CD14-positive monocyte (primary cell): ENCODE results near the gene ATOX1. TPM values are rescaled to one million over a fixed set of nuclear protein-coding genes. Genes with fewer than 3 reads are reported as not detected.

Experiments used
- DNase-seq, 3 donors: peaks; one replicate each; pipeline ENCODE4 v3.0.0-alpha.2; 2011 to 2022
- H2AFZ ChIP-seq: 2 replicates; pipeline ENCODE4 v1.6.0; 2012; ENCODE audit warnings: mild to moderate bottlenecking, low read depth, low read length, inconsistent platforms; ENCODE audit not compliant: insufficient read depth, poor library complexity, severe bottlenecking
- H3K27ac ChIP-seq, 2 donors: 1 replicate in 1 of 2; 2 replicates in 1 of 2; pipeline ENCODE4 v1.5.1; 2012 to 2013; ENCODE audit warnings: low read length in 2 of 2, control low read depth in 1 of 2, inconsistent platforms in 1 of 2, low read depth in 1 of 2, mild to moderate bottlenecking in 1 of 2
- H3K27me3 ChIP-seq, 2 donors: one replicate each; pipeline versions ENCODE4 v1.6.0 to v1.6.1; 2011 to 2013; ENCODE audit warnings: low read length in 2 of 2; ENCODE audit not compliant: control insufficient read depth in 2 of 2, insufficient read depth in 2 of 2
- H3K36me3 ChIP-seq, 2 donors: replicated peaks in 1 of 2; 1 replicate in 1 of 2; 2 replicates in 1 of 2; pipeline versions ENCODE4 v1.5.1 to v1.6.1; 2012 to 2013; ENCODE audit warnings: low read length in 2 of 2, control low read depth in 1 of 2, inconsistent platforms in 1 of 2, mild to moderate bottlenecking in 1 of 2; ENCODE audit not compliant: insufficient read depth in 2 of 2, control insufficient read depth in 1 of 2
- H3K4me1 ChIP-seq, 2 donors: 1 replicate in 1 of 2; 2 replicates in 1 of 2; pipeline versions ENCODE4 v1.5.1 to v1.6.1; 2012 to 2013; ENCODE audit warnings: low read length in 2 of 2, control low read depth in 1 of 2, inconsistent platforms in 1 of 2, mild to moderate bottlenecking in 1 of 2, moderate library complexity in 1 of 2; ENCODE audit not compliant: insufficient read depth in 2 of 2, control insufficient read depth in 1 of 2
- H3K4me2 ChIP-seq: replicated peaks from 2 replicates; pipeline ENCODE3; 2012; ENCODE audit warnings: low read length, moderate library complexity, mild to moderate bottlenecking; ENCODE audit not compliant: poor library complexity, severe bottlenecking; ENCODE audit errors: extremely low read depth
- H3K4me3 ChIP-seq, 3 experiments: fragments of 200-600 bp in 1 of 3; sonication (generic) in 1 of 3; replicated peaks in 1 of 3; 1 replicate in 2 of 3; 2 replicates in 1 of 3; pipeline ENCODE4 v1.5.1; 2011 to 2013; ENCODE audit warnings: low read length in 3 of 3, mild to moderate bottlenecking in 3 of 3, control low read depth in 2 of 3, low read depth in 2 of 3, inconsistent platforms in 1 of 3, moderate library complexity in 1 of 3
- H3K79me2 ChIP-seq: 2 replicates; pipeline ENCODE4 v1.6.0; 2012; ENCODE audit warnings: mild to moderate bottlenecking, control low read depth, inconsistent platforms, low read length, moderate library complexity; ENCODE audit not compliant: insufficient read depth
- H3K9ac ChIP-seq: 2 replicates; pipeline ENCODE4 v1.6.0; 2017; ENCODE audit warnings: low read length, mild to moderate bottlenecking; ENCODE audit not compliant: insufficient read depth, poor library complexity, severe bottlenecking
- H3K9me3 ChIP-seq, 2 donors: replicated peaks in 1 of 2; 1 replicate in 1 of 2; 2 replicates in 1 of 2; pipeline versions ENCODE4 v1.5.1 to v1.6.1; 2012 to 2013; ENCODE audit warnings: low read length in 2 of 2, control low read depth in 1 of 2; ENCODE audit not compliant: control insufficient read depth in 1 of 2, insufficient read depth in 1 of 2
- H4K20me1 ChIP-seq: 2 replicates; pipeline ENCODE4 v1.6.0; 2012; ENCODE audit warnings: mild to moderate bottlenecking, low read length, control low read depth, moderate library complexity; ENCODE audit not compliant: insufficient read depth
- H3K27ac Mint-ChIP-seq, 7 donors: one replicate each; pipeline ENCODE4 v1.8.0; 2020; ENCODE audit warnings: mild to moderate bottlenecking in 7 of 7, mixed read lengths in 7 of 7, moderate library complexity in 6 of 7, inconsistent platforms in 2 of 7
- H3K27me3 Mint-ChIP-seq, 3 donors: one replicate each; pipeline ENCODE4 v1.8.0; 2021 to 2022; ENCODE audit warnings: low read depth in 3 of 3, mild to moderate bottlenecking in 3 of 3, mixed read lengths in 3 of 3, moderate library complexity in 3 of 3, inconsistent platforms in 1 of 3
- H3K36me3 Mint-ChIP-seq, 2 donors: one replicate each; pipeline ENCODE4 v1.8.0; 2020; ENCODE audit warnings: mixed read lengths in 2 of 2, inconsistent platforms in 1 of 2, mild to moderate bottlenecking in 1 of 2
- H3K4me1 Mint-ChIP-seq: one replicate; pipeline ENCODE4 v1.8.0; 2020; ENCODE audit warnings: mild to moderate bottlenecking, mixed read lengths
- H3K4me3 Mint-ChIP-seq, 2 donors: one replicate each; pipeline ENCODE4 v1.8.0; 2020; ENCODE audit warnings: mild to moderate bottlenecking in 2 of 2, mixed read lengths in 2 of 2, moderate library complexity in 1 of 2
- H3K9me3 Mint-ChIP-seq, 7 donors: one replicate each; pipeline ENCODE4 v1.8.0; 2020 to 2022; ENCODE audit warnings: mixed read lengths in 7 of 7, mild to moderate bottlenecking in 6 of 7, moderate library complexity in 6 of 7, inconsistent platforms in 2 of 7
- CTCF ChIP-seq: fragments of 200-600 bp; IDR thresholded peaks from one replicate; pipeline ENCODE4 v1.8.0; 2022; ENCODE audit warnings: antibody characterized with exemption, mild to moderate bottlenecking
- WGBS: methylation state at CpG from one replicate; pipeline ENCODE4 v1.1.5; 2013; ENCODE audit warnings: missing lambda C conversion rate; ENCODE audit not compliant: insufficient coverage; 5-methylcytosine and 5-hydroxymethylcytosine counted together
- intact Hi-C, 2 donors: fragments of 100-400 bp; cut with micrococcal nuclease; formaldehyde crosslinking; loops; one replicate each; pipeline versions ENCODE4 v1.15.0 to v1.15.1; 2023
- polyA plus RNA-seq, 3 donors: library from polyadenylated mRNA; depleted of rRNA in 1 of 3; unstranded in 2 of 3; stranded (reverse) in 1 of 3; fragments of 300-500 nt in 2 of 3; fragments of >200 nt in 1 of 3; fragmentation: Illumina TruSeq in 2 of 3; gene quantifications; 1 replicate in 2 of 3; 2 replicates in 1 of 3; pipeline ENCODE4 v1.2.3, GENCODE V29; 2012 to 2021

Gene ATOX1
- polyA plus RNA-seq, 3 donors = 89.9 to 149 (median 148) TPM

GRCh38 chr5:151717416-151717815, 41.0 kb downstream of the ATOX1 start:
- H3K27ac Mint-ChIP-seq = no peak overlapping the region
- Histone ChIP-seq H2AFZ (no peak overlapping the region), H4K20me1 (no peaks in the 10 kb centered on the region), H3K4me3 (no peak overlapping the region), H3K9me3 (no peaks in the 10 kb centered on the region), H3K4me2 (no peak overlapping the region), H3K9ac (no peak overlapping the region), H3K79me2 (no peaks in the 10 kb centered on the region), H3K27me3 (no peaks in the 10 kb centered on the region), H3K36me3 (no peaks in the 10 kb centered on the region), H3K27ac (no peak overlapping the region), H3K4me1 (peaks cover 30 to 31% of the 10 kb centered on the region in 2 donors)
- no CpG with 5 or more reads among the region's 3 CpGs for WGBS
- H3K36me3 Mint-ChIP-seq = no peaks in the 10 kb centered on the region
- no peak for TF ChIP-seq CTCF
- peaks cover 0 to 3% (median 0%) of the 10 kb centered on the region in 7 donors for H3K9me3 Mint-ChIP-seq
- no peak for DNase-seq
- no peak overlapping the region for H3K4me3 Mint-ChIP-seq
- intact Hi-C loops = no loop called here
- H3K27me3 Mint-ChIP-seq = peaks cover 0 to 2% (median 1%) of the 10 kb centered on the region in 3 donors
- peaks cover 35% of the 10 kb centered on the region for H3K4me1 Mint-ChIP-seq

- H3K9ac ChIP-seq = no peak overlapping the region
- Mint-ChIP-seq H3K27me3 (peaks cover 0 to 2% (median 0%) of the 10 kb centered on the region in 3 donors), H3K4me3 (no peak overlapping the region), H3K9me3 (peaks cover 0 to 5% (median 3%) of the 10 kb centered on the region in 7 donors), H3K36me3 (no peaks in the 10 kb centered on the region), H3K27ac (no peak overlapping the region), H3K4me1 (peaks cover 9% of the 10 kb centered on the region)
- 96% methylated on average over 11 of the region's 13 CpGs for WGBS
- intact Hi-C loops = no loop called here
- no peaks in the 10 kb centered on the region for H3K4me1 ChIP-seq
- no peaks in the 10 kb centered on the region for H3K36me3 ChIP-seq
- no peak overlapping the region for H2AFZ ChIP-seq
- DNase-seq = no peak
- H3K4me3 ChIP-seq = no peak overlapping the region
- no peaks in the 10 kb centered on the region for H3K79me2 ChIP-seq
- H3K27ac ChIP-seq = no peak overlapping the region
- no peaks in the 10 kb centered on the region for H3K9me3 ChIP-seq
- no peak for TF ChIP-seq CTCF
- no peak overlapping the region for H3K4me2 ChIP-seq
- no peaks in the 10 kb centered on the region for H4K20me1 ChIP-seq
- no peaks in the 10 kb centered on the region for H3K27me3 ChIP-seq
Observed at GRCh38 chr5:151709109-151709735, 49.2 kb downstream of the ATOX1 start.
